WERI-Rb-1 (cell line): ENCODE data around the gene HECTD2.

ENCODE experiments used
- DNase-seq: peaks from one replicate; pipeline ENCODE4 v3.0.0-alpha.2; 2020
- H3K27ac ChIP-seq: fragments of 250-450 bp; sonication (Bioruptor Pico); 2 replicates; pipeline ENCODE4 v1.5.1; 2020; ENCODE audit warnings: mild to moderate bottlenecking, moderate library complexity
- H3K27me3 ChIP-seq: fragments of 250-450 bp; sonication (Bioruptor Pico); 2 replicates; pipeline ENCODE4 v1.5.1; 2021; ENCODE audit warnings: mild to moderate bottlenecking, low read depth, moderate library complexity; ENCODE audit not compliant: insufficient read depth, severe bottlenecking
- H3K36me3 ChIP-seq: fragments of 250-450 bp; sonication (Bioruptor Pico); 2 replicates; pipeline ENCODE4 v1.5.1; 2020; ENCODE audit warnings: mild to moderate bottlenecking, moderate library complexity
- H3K4me3 ChIP-seq: 2 replicates; pipeline ENCODE4 v1.5.1; 2011; ENCODE audit warnings: low read depth, mild to moderate bottlenecking, control low read depth, low read length
- H3K9me3 ChIP-seq: fragments of 250-450 bp; sonication (Bioruptor Pico); 2 replicates; pipeline ENCODE4 v1.5.1; 2021; ENCODE audit warnings: mild to moderate bottlenecking, moderate library complexity; ENCODE audit not compliant: severe bottlenecking
- TF ChIP-seq, protein P1 (sequence below): IDR thresholded peaks from 2 replicates; pipeline ENCODE4 v1.5.1; 2011; ENCODE audit warnings: low read depth, mild to moderate bottlenecking, control low read depth, inconsistent platforms, low read length

HECTD2 gene

GRCh38 chr10:91472911-91473310 is 62.8 kb downstream of the HECTD2 start:
- Histone ChIP-seq H3K36me3 (no peaks in the 10 kb centered on the region), H3K27ac (no peak overlapping the region), H3K4me3 (no peak overlapping the region), H3K27me3 (no peaks in the 10 kb centered on the region), H3K9me3 (peaks cover 4% of the 10 kb centered on the region)
- DNase-seq: no peak
- TF ChIP-seq, protein P1, sequence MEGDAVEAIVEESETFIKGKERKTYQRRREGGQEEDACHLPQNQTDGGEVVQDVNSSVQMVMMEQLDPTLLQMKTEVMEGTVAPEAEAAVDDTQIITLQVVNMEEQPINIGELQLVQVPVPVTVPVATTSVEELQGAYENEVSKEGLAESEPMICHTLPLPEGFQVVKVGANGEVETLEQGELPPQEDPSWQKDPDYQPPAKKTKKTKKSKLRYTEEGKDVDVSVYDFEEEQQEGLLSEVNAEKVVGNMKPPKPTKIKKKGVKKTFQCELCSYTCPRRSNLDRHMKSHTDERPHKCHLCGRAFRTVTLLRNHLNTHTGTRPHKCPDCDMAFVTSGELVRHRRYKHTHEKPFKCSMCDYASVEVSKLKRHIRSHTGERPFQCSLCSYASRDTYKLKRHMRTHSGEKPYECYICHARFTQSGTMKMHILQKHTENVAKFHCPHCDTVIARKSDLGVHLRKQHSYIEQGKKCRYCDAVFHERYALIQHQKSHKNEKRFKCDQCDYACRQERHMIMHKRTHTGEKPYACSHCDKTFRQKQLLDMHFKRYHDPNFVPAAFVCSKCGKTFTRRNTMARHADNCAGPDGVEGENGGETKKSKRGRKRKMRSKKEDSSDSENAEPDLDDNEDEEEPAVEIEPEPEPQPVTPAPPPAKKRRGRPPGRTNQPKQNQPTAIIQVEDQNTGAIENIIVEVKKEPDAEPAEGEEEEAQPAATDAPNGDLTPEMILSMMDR: no peak

GRCh38 chr10:91474009-91474408 is 63.9 kb downstream of the HECTD2 start:
- TF ChIP-seq, protein P1: no peak
- DNase-seq: no peak
- peaks cover 4% of the 10 kb centered on the region for H3K9me3 ChIP-seq
- no peak overlapping the region for H3K4me3 ChIP-seq
- no peaks in the 10 kb centered on the region for H3K36me3 ChIP-seq
- no peaks in the 10 kb centered on the region for H3K27me3 ChIP-seq
- no peak overlapping the region for H3K27ac ChIP-seq

- TF ChIP-seq, protein P1: no peak
- DNase-seq: no peak
- Histone ChIP-seq H3K9me3 (no peaks in the 10 kb centered on the region), H3K27me3 (no peaks in the 10 kb centered on the region), H3K36me3 (no peaks in the 10 kb centered on the region), H3K27ac (no peak overlapping the region), H3K4me3 (no peak overlapping the region)
Observed at GRCh38 chr10:91477236-91477635, 67.1 kb downstream of the HECTD2 start.

DNA sequence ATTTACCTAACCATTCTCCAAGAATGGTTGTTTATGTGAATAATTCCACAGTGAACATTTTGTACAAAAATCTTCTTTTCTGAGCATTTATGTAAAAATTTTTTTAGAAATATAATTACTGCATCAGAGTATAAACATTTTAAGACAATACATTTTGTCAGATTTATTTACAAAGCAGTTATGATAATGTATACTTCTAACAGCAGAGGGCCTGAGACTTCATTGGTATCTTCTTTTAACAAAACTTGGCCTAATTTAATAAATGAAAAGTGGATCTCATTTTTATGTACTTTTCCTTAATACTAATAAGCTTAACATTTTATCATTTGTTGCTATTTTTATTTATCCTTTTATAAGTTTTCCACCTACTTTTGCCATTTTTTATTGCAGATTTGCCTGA is 69.4 kb downstream of the HECTD2 start:
- Histone ChIP-seq H3K36me3 (no peaks in the 10 kb centered on the region), H3K9me3 (no peaks in the 10 kb centered on the region), H3K27ac (no peak overlapping the region), H3K27me3 (no peaks in the 10 kb centered on the region), H3K4me3 (no peak overlapping the region)
- TF ChIP-seq, protein P1: no peak
- no peak for DNase-seq

GRCh38 chr10:91487911-91488582 is 77.9 kb downstream of the HECTD2 start:
- no peak overlapping the region for H3K27ac ChIP-seq
- DNase-seq: no peak
- no peaks in the 10 kb centered on the region for H3K27me3 ChIP-seq
- H3K9me3 ChIP-seq: no peaks in the 10 kb centered on the region
- H3K36me3 ChIP-seq: no peaks in the 10 kb centered on the region
- TF ChIP-seq, protein P1: no peak
- no peak overlapping the region for H3K4me3 ChIP-seq

- Histone ChIP-seq H3K4me3 (no peak overlapping the region), H3K27me3 (no peaks in the 10 kb centered on the region), H3K27ac (no peak overlapping the region), H3K9me3 (no peaks in the 10 kb centered on the region), H3K36me3 (no peaks in the 10 kb centered on the region)
- DNase-seq: no peak
- TF ChIP-seq, protein P1: no peak
Observed at GRCh38 chr10:91493313-91493712, 83.2 kb downstream of the HECTD2 start.
